CD1c-positive myeloid dendritic cell (primary cell): ENCODE measurements around the gene ALOX5.
"Not testable (repeated sequence)": the region's sequence is repeated elsewhere in the genome, so short reads cannot be mapped to it uniquely, and the experiment has no call there.

Experiments
- DNase-seq: peaks from one replicate; pipeline ENCODE4 v3.0.0-alpha.2; 2016; ENCODE audit errors: extremely low spot score

Gene ALOX5

DNA sequence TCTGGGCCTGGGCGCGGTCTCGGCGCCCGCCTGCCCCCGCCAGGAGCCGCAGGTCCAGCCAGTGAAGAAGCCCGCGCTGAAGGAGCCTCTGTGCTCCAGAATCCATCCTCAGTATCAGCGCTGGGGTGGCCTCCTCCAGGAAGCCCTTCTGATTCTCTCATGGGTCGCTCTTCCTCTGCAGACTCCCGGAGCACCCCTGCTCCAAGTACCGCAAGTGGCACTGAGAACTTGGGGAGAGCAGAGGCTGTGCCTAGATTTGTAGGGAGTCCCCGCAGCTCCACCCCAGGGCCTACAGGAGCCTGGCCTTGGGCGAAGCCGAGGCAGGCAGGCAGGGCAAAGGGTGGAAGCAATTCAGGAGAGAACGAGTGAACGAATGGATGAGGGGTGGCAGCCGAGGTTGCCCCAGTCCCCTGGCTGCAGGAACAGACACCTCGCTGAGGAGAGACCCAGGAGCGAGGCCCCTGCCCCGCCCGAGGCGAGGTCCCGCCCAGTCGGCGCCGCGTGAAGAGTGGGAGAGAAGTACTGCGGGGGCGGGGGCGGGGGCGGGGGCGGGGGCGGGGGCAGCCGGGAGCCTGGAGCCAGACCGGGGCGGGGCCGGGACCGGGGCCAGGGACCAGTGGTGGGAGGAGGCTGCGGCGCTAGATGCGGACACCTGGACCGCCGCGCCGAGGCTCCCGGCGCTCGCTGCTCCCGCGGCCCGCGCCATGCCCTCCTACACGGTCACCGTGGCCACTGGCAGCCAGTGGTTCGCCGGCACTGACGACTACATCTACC lies at the start of gene ALOX5:
TSS of gene ALOX5 (plus strand) at position 641 of the 774 bp plus-strand sequence. CDS start at position 705, 64 bp downstream.
- no peak for DNase-seq

DNA sequence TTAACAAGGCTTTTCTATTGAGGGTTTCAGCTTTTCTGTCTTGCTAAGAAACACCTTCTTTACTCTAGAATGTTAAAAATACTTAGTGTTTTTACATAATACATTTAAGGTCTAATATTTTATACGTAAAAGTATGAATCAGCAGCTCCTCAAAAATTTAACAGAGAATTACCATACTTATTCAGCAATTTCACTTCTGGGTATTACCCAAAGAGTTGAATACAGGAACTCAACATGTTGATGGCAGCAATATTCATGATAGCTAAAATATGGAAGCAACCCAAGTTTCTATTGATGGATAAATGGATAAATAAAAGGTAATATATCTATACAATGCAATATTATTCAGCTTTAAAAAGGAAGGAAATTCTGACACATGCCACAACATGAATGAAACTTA lies 48.9 kb upstream of the ALOX5 start:
- peak; percentile 15 for DNase-seq

DNA sequence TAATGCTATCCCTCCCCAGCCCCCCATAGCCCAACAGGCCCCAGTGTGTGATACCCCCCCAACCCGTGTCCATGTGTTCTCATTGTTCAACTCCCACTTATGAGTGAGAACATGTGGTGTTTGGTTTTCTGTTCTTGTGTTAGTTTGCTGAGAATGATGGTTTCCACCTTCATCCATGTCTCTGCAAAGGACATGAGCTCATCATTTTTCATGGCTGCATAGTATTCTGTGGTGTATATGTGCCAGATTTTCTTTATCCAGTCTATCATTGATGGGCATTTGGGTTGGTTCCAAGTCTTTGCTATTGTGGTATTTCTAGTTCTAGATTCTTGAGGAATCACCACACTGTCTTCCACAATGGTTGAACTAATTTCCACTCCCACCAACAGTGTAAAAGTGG lies 47.2 kb upstream of the ALOX5 start:
- not testable (repeated sequence) for DNase-seq

DNA sequence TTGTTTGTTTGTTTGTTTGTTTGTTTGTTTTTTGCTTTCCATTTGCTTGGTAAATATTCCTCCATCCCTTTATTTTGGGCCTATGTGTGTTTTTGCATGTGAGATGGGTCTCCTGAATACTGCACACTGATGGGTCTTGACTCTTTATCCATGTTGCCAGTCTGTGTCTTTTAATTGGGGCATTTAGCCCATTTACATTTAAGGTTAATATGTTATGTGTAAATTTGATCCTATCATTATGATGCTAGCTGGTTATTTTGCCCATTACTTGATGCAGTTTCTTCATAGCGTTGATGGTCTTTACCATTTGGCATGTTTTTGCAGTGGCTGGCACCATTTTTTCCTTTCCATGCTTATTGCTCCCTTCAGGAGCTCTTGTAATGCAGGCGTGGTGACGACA lies 42.2 kb upstream of the ALOX5 start:
- DNase-seq, result not testable (repeated sequence)

DNA sequence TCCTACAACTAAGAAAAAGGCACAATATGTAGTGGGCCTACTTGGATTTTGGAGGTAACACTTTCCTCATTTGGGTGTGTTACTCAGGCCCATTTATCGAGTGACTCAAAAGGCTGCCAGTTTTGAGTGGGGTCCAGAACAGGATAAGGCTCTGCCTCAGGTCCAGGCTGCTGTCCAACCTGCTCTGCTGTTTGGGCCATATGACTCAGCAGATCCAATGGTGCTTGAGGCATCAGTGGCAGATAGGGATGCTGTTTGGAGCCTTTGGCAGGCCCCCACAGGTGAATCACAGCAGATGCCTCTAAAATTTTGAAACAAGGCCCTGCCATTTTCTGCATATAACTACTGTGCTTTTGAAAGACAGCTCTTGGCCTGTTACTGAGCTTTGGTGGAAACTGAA lies 34.1 kb upstream of the ALOX5 start:
- DNase-seq, result no peak

DNA sequence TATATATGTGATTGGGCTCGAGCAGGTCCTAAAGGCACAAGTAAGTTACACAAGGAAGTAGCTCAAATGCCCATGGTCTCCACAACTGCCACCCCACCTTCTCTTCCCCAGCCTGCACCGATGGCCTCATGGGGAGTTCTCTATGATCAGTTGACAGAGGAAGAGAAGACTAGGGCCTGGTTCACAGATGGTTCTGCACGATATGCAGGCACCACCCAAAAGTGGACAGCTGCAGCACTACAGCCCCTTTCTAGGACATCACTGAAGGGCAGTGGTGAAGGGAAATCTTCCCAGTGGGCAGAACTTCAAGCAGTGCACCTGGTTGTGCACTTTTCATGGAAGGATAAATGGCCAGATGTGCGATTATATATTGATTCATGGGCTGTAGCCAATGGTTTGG lies 33.6 kb upstream of the ALOX5 start:
- not testable (repeated sequence) for DNase-seq

DNA sequence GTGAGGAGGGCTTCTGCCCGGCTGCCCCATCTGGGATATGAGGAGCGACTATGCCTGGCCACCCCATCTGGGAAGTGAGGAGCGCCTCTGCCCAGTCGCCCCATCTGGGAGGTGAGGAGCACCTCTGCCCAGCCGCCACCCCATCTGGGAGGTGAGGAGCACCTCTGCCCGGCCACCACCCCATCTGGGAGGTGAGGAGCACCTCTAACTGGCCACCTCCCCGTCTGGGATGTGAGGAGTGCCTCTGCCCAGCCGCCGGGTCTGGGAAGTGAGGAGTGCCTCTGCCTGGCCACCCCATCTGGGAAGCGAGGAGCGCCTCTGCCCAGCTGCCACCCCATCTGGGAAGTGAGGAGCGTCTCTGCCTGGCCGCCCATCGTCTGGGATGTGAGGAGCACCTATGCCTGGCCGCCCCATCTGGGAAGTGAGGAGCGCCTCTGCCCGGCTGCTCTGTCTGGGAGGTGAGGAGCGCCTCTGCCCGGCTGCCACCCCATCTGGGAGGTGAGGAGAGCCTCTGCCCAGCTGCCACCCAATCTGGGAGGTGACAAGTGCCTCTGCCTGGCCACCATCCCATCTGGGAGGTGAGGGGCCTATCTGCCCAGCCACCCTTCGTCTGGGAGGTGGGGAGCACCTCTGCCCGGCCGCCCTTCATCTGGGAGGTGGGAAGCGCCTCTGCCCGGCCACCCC lies 27.2 kb upstream of the ALOX5 start:
- not testable (repeated sequence) for DNase-seq

DNA sequence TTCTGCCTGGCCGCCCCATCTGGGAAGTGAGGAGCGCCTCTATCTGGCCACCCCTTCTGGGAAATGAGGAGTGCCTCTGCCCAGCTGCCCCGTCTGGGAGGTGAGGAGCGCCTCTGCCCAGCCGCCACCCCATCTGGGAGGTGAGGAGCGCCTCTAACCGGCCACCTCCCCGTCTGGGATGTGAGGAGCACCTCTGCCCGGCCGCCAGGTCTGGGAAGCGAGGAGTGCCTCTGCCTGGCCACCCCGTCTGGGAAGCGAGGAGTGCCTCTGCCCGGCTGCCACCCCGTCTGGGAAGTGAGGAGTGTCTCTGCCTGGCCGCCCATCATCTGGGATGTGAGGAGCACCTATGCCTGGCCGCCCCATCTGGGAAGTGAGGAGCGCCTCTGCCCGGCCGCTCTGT lies 26.6 kb upstream of the ALOX5 start:
- DNase-seq, result not testable (repeated sequence)

DNA sequence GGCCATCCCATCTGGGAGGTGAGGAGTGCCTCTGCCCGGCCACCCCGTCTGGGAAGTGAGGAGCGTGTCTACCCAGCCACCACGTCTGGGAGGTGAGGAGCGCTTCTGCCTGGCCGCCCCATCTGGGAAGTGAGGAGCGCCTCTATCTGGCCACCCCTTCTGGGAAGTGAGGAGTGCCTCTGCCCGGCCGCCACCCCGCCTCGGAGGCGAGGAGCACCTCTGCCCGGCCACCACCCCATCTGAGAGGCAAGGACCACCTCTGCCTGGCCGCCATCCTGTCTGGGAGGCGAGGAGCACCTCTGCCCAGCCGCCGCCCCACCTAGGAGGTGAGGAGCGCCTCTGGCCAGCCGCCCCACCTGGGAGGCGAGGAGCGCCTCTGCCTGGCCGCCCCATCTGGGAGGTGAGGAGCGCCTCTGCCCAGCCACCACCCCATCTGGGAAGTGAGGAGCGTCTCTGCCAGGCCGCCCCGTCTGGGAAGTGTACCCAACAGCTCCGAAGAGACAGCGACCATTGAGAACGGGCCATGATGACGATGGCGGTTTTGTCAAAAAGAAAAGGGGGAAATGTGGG lies 25.7 kb upstream of the ALOX5 start:
- DNase-seq, result not testable (repeated sequence)

DNA sequence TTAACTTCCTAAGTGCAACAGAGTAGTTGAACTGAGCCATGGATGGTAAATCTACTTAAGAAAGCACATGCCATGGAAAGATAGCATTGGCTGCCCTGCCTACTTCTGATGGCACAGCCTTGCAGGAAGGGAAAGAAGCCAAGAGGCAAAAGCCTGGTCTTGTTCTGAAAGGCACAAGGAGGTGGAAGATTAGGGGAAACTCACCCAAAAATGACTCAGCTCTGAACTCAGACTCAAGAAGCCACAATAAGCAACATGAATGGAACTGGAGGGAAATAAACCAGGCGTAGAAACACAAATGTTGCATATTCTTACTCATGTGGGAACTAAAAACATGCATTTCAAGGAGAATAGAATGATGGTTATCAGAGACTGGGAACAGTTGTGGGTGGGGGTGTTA lies 20.8 kb upstream of the ALOX5 start:
- peak; percentile 61 for DNase-seq

DNA sequence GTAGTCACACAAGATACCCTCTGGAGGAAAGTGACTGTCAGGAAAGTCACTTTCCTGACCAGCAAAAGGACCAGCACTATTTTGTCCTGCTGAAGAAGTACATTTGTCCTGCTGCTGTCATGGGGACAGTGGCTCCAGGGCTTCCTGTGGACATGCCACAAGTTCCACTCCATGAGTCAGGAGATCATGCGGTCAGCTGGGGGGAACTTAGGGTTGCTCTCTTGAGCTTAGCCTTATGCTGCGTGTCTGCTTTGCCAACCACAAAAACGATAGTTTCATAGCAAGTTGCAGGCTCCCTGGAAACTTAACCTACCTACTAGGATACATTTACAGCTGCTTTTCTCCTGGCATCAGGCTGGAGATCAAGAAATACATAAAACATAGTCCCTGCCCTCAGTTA lies 19.8 kb upstream of the ALOX5 start:
- peak; percentile 81 for DNase-seq

DNA sequence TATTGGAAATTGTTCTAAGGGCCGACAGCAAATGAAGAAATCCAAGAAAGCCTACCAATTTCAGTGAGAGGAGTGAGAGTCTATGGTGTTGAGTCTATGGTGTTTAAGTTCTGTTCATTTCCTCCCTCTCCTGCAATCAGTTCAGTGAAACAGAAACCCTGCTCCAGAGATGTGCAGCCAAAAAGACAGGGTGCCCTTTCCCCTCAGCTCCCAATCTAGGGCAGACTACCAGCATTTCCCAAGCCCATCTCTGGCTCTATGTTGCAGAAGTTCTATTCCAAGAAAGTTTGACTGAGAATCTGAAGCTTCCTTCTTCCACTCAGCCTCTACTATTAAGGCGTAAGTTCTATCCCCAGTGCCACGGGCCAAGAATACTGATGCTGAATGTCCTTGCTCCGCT lies 18.5 kb upstream of the ALOX5 start:
- DNase-seq, result no peak

DNA sequence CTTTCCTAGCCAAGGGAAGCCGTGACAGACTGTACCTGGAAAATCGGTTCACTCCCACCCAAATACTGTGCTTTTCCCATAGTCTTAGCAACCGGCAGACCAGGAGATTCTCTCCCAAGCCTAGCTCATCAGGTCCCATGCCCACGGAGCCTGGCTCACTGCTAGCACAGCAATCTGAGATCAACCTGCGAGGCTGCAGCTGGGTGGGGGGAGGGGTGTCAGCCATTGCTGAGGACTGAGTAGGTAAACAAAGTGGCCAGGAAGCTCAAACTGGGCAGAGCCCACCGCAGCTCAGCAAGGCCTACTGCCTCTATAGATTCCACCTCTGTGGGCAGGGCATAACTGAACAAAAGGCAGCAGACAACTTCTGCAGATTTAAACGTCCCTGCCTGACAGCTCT lies 15.1 kb upstream of the ALOX5 start:
- not testable (repeated sequence) for DNase-seq

DNA sequence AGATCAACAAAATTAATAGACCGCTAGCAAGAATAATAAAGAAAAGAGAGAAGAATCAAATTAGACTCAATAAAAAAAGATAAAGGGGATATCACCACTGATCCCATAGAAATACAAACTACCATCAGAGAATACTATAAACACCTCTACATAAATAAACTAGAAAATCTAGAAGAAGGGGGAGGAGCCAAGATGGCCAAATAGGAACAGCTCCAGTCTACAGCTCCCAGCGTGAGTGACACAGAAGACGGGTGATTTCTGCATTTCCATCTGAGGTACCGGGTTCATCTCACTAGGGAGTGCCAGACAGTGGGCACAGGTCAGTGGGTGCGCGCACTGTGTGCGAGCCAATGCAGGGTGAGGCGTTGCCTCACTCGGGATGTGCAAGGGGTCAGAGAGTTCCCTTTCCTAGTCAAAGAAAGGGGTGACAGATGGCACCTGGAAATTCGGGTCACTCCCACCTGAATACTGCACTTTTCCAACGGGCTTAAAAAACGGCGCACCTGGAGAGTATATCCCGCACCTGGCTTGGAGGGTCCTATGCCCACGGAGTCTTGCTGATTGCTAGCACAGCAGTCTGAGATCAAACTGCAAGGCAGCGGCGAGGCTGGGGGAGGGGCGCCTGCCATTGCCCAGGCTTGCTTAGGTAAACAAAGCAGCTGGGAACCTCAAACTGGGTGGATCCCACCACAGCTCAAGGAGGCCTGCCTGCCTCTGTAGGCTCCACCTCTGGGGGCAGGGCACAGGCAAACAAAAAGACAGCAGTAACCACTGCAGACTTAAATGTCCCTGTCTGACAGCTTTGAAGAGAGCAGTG lies 11.8 kb upstream of the ALOX5 start:
- not testable (repeated sequence) for DNase-seq

DNA sequence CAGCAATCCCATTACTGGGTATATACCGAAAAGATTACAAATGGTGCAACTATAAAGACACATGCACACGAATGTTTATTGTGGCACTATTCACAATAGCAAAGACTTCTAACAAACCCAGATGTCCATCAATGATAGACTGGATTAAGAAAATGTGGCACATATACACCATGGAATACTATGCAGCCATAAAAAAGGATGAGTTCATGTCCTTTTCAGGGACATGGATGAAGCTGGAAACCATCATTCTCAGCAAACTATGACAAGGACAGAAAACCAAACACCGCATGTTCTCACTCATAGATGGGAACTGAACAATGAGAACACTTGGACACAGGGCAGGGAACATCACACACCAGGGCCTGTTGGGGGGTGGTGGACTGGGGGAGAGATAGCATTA lies 6.4 kb upstream of the ALOX5 start:
- not testable (repeated sequence) for DNase-seq

DNA sequence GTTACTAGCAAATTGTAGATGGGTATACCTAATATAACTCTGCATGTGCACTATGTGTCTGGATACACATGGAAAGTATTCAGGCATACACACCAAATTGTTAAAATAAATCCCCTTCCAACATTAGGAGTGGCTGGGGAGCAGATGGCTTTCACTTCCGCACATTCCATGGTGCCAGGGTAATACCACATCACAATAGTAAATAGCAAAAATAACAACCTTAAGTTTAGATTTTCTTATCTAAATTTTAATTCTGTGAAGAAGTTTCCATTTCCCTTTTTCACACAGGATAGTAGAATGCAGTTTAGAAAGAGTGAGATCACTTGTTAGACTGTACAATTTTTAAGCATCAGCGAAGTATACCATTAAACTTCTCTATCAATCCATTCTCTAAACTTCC lies 5.8 kb upstream of the ALOX5 start:
- no peak for DNase-seq

DNA sequence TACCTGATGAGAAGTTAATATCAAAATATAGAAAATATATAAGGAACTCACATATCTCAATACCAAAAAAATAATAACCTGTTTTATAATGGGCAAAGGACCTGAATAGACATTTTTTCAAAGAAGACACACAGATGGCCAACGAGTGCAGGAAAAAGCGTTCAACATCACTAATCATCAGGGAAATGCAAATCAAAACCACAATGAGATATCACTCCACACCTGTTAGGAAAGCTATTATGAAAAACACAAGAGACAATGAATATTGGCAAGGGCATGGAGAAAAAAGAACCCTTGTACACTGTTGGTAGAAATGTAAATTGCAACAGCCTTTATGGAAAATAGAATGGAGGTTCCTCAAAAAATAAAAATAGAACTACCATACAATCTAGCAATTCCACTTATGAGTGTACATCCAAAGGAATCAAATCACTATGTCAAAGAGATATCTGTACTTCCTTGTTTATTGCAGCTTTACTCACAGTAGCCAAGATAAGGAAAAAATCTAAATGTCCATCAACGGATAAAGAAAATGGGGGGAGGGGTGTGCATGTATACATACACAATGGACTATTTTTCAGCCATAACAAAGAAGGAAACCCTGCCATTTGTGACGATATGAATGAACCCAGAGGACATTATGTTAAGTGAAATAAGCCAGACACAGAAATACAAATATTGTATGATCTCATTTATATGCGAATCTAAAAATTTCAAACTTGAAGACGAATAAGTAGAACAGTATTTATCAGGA lies 3.6 kb upstream of the ALOX5 start:
- peak; percentile 61 for DNase-seq

DNA sequence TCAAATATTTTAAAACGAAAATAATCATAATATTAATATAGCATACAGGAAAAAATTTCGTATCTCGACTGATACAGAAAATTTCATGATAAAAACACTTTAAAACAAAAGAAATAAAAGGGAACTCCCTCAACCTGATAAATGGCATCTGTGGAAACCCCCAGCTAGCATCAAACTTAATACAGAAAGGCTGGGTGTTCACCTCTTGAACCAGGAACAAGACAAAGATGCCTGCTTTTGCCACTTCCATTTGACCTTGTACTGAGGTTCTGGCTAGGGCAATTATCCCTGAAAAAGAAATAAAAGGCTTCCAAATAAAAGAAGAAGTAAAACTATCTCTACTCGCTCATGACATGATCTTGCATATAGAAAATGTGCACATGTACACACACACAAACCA lies 2.5 kb upstream of the ALOX5 start:
- DNase-seq, result peak; percentile 31

DNA sequence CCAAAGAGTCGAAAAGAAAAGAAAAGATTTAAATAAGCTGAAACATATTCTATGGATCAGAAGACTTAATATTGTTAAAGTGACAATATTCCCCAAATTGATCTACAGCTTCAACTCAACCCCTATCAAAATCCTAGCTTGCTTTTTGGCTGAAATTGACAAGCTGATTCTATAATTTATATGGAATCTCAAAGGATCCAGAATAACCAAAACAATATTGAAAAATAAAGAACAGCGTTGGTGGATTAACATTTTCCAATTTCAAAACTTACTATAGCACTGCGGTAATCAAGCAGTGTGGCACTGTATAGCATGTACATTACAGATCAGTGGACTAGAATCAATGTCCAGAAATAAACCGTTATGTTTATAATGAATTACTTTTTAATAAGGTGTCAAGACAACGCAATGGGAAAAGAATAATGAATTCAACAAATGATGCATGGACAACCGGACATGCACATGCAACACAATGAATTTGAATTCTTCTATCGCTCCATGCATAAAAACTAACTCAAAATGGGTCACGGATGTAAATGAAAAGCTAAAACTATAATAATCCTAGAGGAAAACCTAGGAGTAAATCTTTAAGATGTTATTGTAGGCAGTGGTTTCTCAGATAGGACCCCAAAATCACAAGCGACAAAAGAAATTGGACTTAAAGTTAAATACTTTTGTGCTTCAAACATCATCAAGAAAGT lies 1.6 kb upstream of the ALOX5 start:
- no peak for DNase-seq

DNA sequence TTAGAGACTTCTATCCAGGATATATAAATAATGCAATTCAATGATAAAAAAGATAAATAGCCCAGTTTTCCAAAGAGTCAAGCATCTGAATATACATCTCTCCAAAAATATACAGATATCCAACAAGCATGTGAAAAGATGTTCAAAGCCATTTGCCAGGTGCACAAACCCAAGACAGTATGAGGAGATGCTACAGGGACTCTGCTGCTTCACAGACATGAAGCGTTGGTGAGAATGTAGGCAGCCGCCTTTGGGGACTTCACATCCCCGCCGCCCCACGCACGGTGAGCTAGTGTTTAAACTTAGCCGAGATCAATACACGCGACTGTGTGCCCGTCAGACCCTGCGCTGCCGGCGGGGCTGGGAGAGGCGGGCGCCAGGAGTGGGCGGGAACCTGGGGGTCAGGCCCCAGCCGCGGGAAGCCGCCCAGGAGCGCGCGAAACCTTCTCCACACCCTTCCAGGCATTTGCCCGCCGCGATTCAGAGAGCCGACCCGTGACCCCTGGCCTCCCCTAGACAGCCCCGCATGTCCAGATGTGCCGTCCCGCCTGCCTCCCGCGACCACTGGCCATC lies 927 bp upstream of the ALOX5 start:
- no peak for DNase-seq
